Immature natural killer cell (primary cell): ENCODE results near the gene PFKFB4. TPM values are rescaled to one million over a fixed set of nuclear protein-coding genes. Genes with fewer than 3 reads are reported as not detected.
A peak's percentile ranks its signal among the peaks of the same experiment; 100 is the strongest.

ENCODE experiments used
- DNase-seq, 3 donors: peaks; one replicate each; pipeline ENCODE4 v3.0.0; 2022; ENCODE audit warnings: mixed read lengths in 1 of 3
- H3K27ac Mint-ChIP-seq, 6 donors: one replicate each; pipeline ENCODE4 v1.8.0; 2020; ENCODE audit warnings: mixed read lengths in 6 of 6, mild to moderate bottlenecking in 5 of 6, inconsistent platforms in 4 of 6, moderate library complexity in 3 of 6
- H3K27me3 Mint-ChIP-seq, 3 donors: one replicate each; pipeline ENCODE4 v1.8.0; 2020 to 2021; ENCODE audit warnings: low read depth in 3 of 3, mild to moderate bottlenecking in 3 of 3, mixed read lengths in 3 of 3, moderate library complexity in 3 of 3, inconsistent platforms in 1 of 3
- H3K36me3 Mint-ChIP-seq, 3 donors: one replicate each; pipeline ENCODE4 v1.8.0; 2020; ENCODE audit warnings: mixed read lengths in 3 of 3, inconsistent platforms in 2 of 3, mild to moderate bottlenecking in 2 of 3
- H3K4me1 Mint-ChIP-seq, 2 donors: one replicate each; pipeline ENCODE4 v1.8.0; 2020; ENCODE audit warnings: inconsistent platforms in 2 of 2, mild to moderate bottlenecking in 2 of 2, mixed read lengths in 2 of 2, moderate library complexity in 1 of 2
- H3K4me3 Mint-ChIP-seq, 5 donors: one replicate each; pipeline ENCODE4 v1.8.0; 2020; ENCODE audit warnings: mild to moderate bottlenecking in 5 of 5, mixed read lengths in 5 of 5, inconsistent platforms in 3 of 5, moderate library complexity in 3 of 5
- H3K9me3 Mint-ChIP-seq, 6 donors: one replicate each; pipeline ENCODE4 v1.8.0; 2020; ENCODE audit warnings: mild to moderate bottlenecking in 6 of 6, mixed read lengths in 6 of 6, inconsistent platforms in 4 of 6, moderate library complexity in 3 of 6
- polyA plus RNA-seq, 3 donors: library from polyadenylated mRNA; unstranded; fragments of 300-500 nt; fragmentation: Illumina TruSeq; gene quantifications; one replicate each; pipeline ENCODE4 v1.2.3, GENCODE V29; 2021

Gene PFKFB4
- polyA plus RNA-seq, 3 donors from 2014 or later, result 0.17 to 0.78 TPM; not detected in 1

- H3K36me3 Mint-ChIP-seq, result no peaks in the 10 kb centered on the region
- H3K4me3 Mint-ChIP-seq, result no peak overlapping the region
- H3K27ac Mint-ChIP-seq, result peak overlapping the region in 1 of 6 donors; percentile 16
- DNase-seq, result no peak
- H3K9me3 Mint-ChIP-seq, result no peaks in the 10 kb centered on the region
- H3K27me3 Mint-ChIP-seq, result peaks cover 0 to 3% (median 2%) of the 10 kb centered on the region in 3 donors
- H3K4me1 Mint-ChIP-seq, result no peaks in the 10 kb centered on the region
Measured at GRCh38 chr3:48572517-48572916, 15.9 kb upstream of the PFKFB4 start.

GRCh38 chr3:48571938-48572337, 15.3 kb upstream of the PFKFB4 start:
- peaks cover 0 to 3% (median 2%) of the 10 kb centered on the region in 3 donors for H3K27me3 Mint-ChIP-seq
- H3K27ac Mint-ChIP-seq, result no peak overlapping the region
- no peak overlapping the region for H3K4me3 Mint-ChIP-seq
- no peaks in the 10 kb centered on the region for H3K36me3 Mint-ChIP-seq
- no peak for DNase-seq
- no peaks in the 10 kb centered on the region for H3K4me1 Mint-ChIP-seq
- H3K9me3 Mint-ChIP-seq, result no peaks in the 10 kb centered on the region

GRCh38 chr3:48569808-48570450, 13.3 kb upstream of the PFKFB4 start:
- Mint-ChIP-seq H3K36me3 (no peaks in the 10 kb centered on the region), H3K27ac (no peak overlapping the region), H3K9me3 (no peaks in the 10 kb centered on the region), H3K4me1 (peaks cover 0 to 4% of the 10 kb centered on the region in 2 donors), H3K27me3 (peaks cover 0 to 3% (median 2%) of the 10 kb centered on the region in 3 donors), H3K4me3 (no peak overlapping the region)
- no peak for DNase-seq

GRCh38 chr3:48569400-48569799, 12.8 kb upstream of the PFKFB4 start:
- Mint-ChIP-seq H3K36me3 (no peaks in the 10 kb centered on the region), H3K4me3 (no peak overlapping the region), H3K4me1 (peaks cover 0 to 5% of the 10 kb centered on the region in 2 donors), H3K27ac (no peak overlapping the region), H3K9me3 (no peaks in the 10 kb centered on the region), H3K27me3 (peaks cover 0 to 3% (median 2%) of the 10 kb centered on the region in 3 donors)
- DNase-seq, result no peak

GRCh38 chr3:48568476-48568875, 11.9 kb upstream of the PFKFB4 start:
- Mint-ChIP-seq H3K27me3 (peaks cover 0 to 6% (median 2%) of the 10 kb centered on the region in 3 donors), H3K4me1 (peaks cover 9 to 13% of the 10 kb centered on the region in 2 donors), H3K27ac (no peak overlapping the region), H3K36me3 (no peaks in the 10 kb centered on the region), H3K4me3 (no peak overlapping the region), H3K9me3 (no peaks in the 10 kb centered on the region)
- DNase-seq, result no peak

- Mint-ChIP-seq H3K4me1 (peaks cover 15 to 18% of the 10 kb centered on the region in 2 donors), H3K9me3 (no peaks in the 10 kb centered on the region), H3K36me3 (no peaks in the 10 kb centered on the region), H3K27me3 (peaks cover 2 to 6% (median 2%) of the 10 kb centered on the region in 3 donors), H3K4me3 (no peak overlapping the region), H3K27ac (peak overlapping the region in 2 of 6 donors; percentile 28 to 36)
- DNase-seq, result no peak
Measured at GRCh38 chr3:48567500-48567899, 10.9 kb upstream of the PFKFB4 start.

GRCh38 chr3:48567090-48567489, 10.5 kb upstream of the PFKFB4 start:
- peaks cover 15 to 18% of the 10 kb centered on the region in 2 donors for H3K4me1 Mint-ChIP-seq
- no peaks in the 10 kb centered on the region for H3K36me3 Mint-ChIP-seq
- peaks cover 2 to 6% (median 2%) of the 10 kb centered on the region in 3 donors for H3K27me3 Mint-ChIP-seq
- H3K4me3 Mint-ChIP-seq, result no peak overlapping the region
- H3K9me3 Mint-ChIP-seq, result no peaks in the 10 kb centered on the region
- no peak for DNase-seq
- H3K27ac Mint-ChIP-seq, result peak overlapping the region in 4 of 6 donors; percentile 2 to 70 (median 37)

- no peak for DNase-seq
- Mint-ChIP-seq H3K4me1 (peaks cover 15 to 18% of the 10 kb centered on the region in 2 donors), H3K27me3 (peaks cover 2 to 6% (median 2%) of the 10 kb centered on the region in 3 donors), H3K4me3 (no peak overlapping the region), H3K27ac (peak overlapping the region in 1 of 6 donors; percentile 38), H3K9me3 (no peaks in the 10 kb centered on the region), H3K36me3 (no peaks in the 10 kb centered on the region)
Measured at GRCh38 chr3:48566401-48566760, 9.8 kb upstream of the PFKFB4 start.

GRCh38 chr3:48565591-48566400, 9.2 kb upstream of the PFKFB4 start:
- H3K9me3 Mint-ChIP-seq, result no peaks in the 10 kb centered on the region
- H3K36me3 Mint-ChIP-seq, result no peaks in the 10 kb centered on the region
- peak overlapping the region; percentile 16 to 80 (median 48) for H3K27ac Mint-ChIP-seq
- peaks cover 15 to 18% of the 10 kb centered on the region in 2 donors for H3K4me1 Mint-ChIP-seq
- H3K27me3 Mint-ChIP-seq, result peaks cover 2 to 8% (median 2%) of the 10 kb centered on the region in 3 donors
- H3K4me3 Mint-ChIP-seq, result no peak overlapping the region
- DNase-seq, result no peak

- Mint-ChIP-seq H3K27me3 (peaks cover 2 to 7% (median 2%) of the 10 kb centered on the region in 3 donors), H3K4me3 (no peak overlapping the region), H3K36me3 (no peaks in the 10 kb centered on the region), H3K9me3 (no peaks in the 10 kb centered on the region), H3K27ac (peak overlapping the region in 2 of 6 donors; percentile 38 to 58), H3K4me1 (peaks cover 15 to 23% of the 10 kb centered on the region in 2 donors)
- DNase-seq, result no peak
Measured at GRCh38 chr3:48565186-48565585, 8.6 kb upstream of the PFKFB4 start.

GRCh38 chr3:48564667-48565066, 8.1 kb upstream of the PFKFB4 start:
- H3K4me1 Mint-ChIP-seq, result peaks cover 15 to 23% of the 10 kb centered on the region in 2 donors
- H3K27ac Mint-ChIP-seq, result peak overlapping the region in 1 of 6 donors; percentile 90
- no peaks in the 10 kb centered on the region for H3K9me3 Mint-ChIP-seq
- DNase-seq, result no peak
- no peaks in the 10 kb centered on the region for H3K36me3 Mint-ChIP-seq
- peaks cover 2 to 7% (median 2%) of the 10 kb centered on the region in 3 donors for H3K27me3 Mint-ChIP-seq
- no peak overlapping the region for H3K4me3 Mint-ChIP-seq

- no peaks in the 10 kb centered on the region for H3K36me3 Mint-ChIP-seq
- H3K27me3 Mint-ChIP-seq, result peaks cover under 1 to 7% (median 2%) of the 10 kb centered on the region in 3 donors
- H3K4me3 Mint-ChIP-seq, result peak overlapping the region; percentile 33 to 74 (median 48)
- peak overlapping the region; percentile 84 to 96 (median 90) for H3K27ac Mint-ChIP-seq
- peaks cover 15 to 23% of the 10 kb centered on the region in 2 donors for H3K4me1 Mint-ChIP-seq
- H3K9me3 Mint-ChIP-seq, result no peaks in the 10 kb centered on the region
- DNase-seq, result peak; percentile 70 to 86 (median 76)
Measured at GRCh38 chr3:48564022-48564421, 7.4 kb upstream of the PFKFB4 start.

GRCh38 chr3:48563382-48563918, 6.8 kb upstream of the PFKFB4 start, which contains the start of gene UCN2:
Gene UCN2, minus strand, starts transcription at chr3:48563781. Its CDS starts 657 bp downstream, at chr3:48563124.
- peaks cover 20 to 25% of the 10 kb centered on the region in 2 donors for H3K4me1 Mint-ChIP-seq

More at GRCh38 chr3:48563382-48563918, 6.8 kb upstream of the PFKFB4 start, which contains the start of gene UCN2:
- H3K4me3 Mint-ChIP-seq, result peak within 1 kb of the TSS; percentile 33 to 74 (median 48)
- peak within 1 kb of the TSS; percentile 84 to 96 (median 90) for H3K27ac Mint-ChIP-seq
- H3K9me3 Mint-ChIP-seq, result no peaks in the 10 kb centered on the region
- H3K27me3 Mint-ChIP-seq, result peaks cover 0 to 5% (median 2%) of the 10 kb centered on the region in 3 donors
- H3K36me3 Mint-ChIP-seq, result no peaks in the 10 kb centered on the region
- no peak for DNase-seq
